H9 (cell line): ENCODE measurements around the gene MRPS18B. TPM values are rescaled to one million over a fixed set of nuclear protein-coding genes. Genes with fewer than 3 reads are reported as not detected.

ENCODE experiments used
- DNase-seq: peaks from one replicate; pipeline ENCODE4 v3.0.0-alpha.2; 2017
- H2AFZ ChIP-seq: one replicate; pipeline ENCODE4 v1.6.1; 2013; ENCODE audit warnings: mild to moderate bottlenecking, low read length, control low read depth, moderate library complexity
- H2AK5ac ChIP-seq: 2 replicates; pipeline ENCODE4 v1.6.1; 2013; ENCODE audit warnings: low read length, control low read depth, mixed read lengths; ENCODE audit not compliant: insufficient read length
- H2BK120ac ChIP-seq: one replicate; pipeline ENCODE4 v1.6.1; 2013; ENCODE audit warnings: low read depth, mild to moderate bottlenecking, low read length, control low read depth, inconsistent platforms; ENCODE audit not compliant: poor library complexity, severe bottlenecking
- H2BK12ac ChIP-seq: 2 replicates; pipeline ENCODE4 v1.6.1; 2013; ENCODE audit warnings: low read length, control low read depth, mixed read lengths, low read depth; ENCODE audit not compliant: insufficient read length
- H2BK15ac ChIP-seq: 2 replicates; pipeline ENCODE4 v1.6.1; 2013; ENCODE audit warnings: low read depth, low read length, control low read depth
- H2BK20ac ChIP-seq: one replicate; pipeline ENCODE4 v1.6.1; 2013; ENCODE audit warnings: low read depth, mild to moderate bottlenecking, low read length, control low read depth, inconsistent platforms; ENCODE audit not compliant: poor library complexity, severe bottlenecking
- H2BK5ac ChIP-seq: 2 replicates; pipeline ENCODE4 v1.6.1; 2013; ENCODE audit warnings: low read length, control low read depth, mixed read lengths; ENCODE audit not compliant: insufficient read length
- H3K14ac ChIP-seq: 2 replicates; pipeline ENCODE4 v1.6.1; 2013; ENCODE audit warnings: low read length, control low read depth; ENCODE audit not compliant: insufficient read depth
- H3K18ac ChIP-seq: 2 replicates; pipeline ENCODE4 v1.6.1; 2013; ENCODE audit warnings: low read depth, mild to moderate bottlenecking, mixed read lengths, low read length, control low read depth; ENCODE audit not compliant: insufficient read length
- H3K23ac ChIP-seq: 2 replicates; pipeline ENCODE4 v1.6.1; 2013; ENCODE audit warnings: low read length, control low read depth, mixed read lengths, low read depth; ENCODE audit not compliant: insufficient read length
- H3K23me2 ChIP-seq: 2 replicates; pipeline ENCODE4 v1.6.1; 2013; ENCODE audit warnings: low read depth, mild to moderate bottlenecking, mixed read lengths, low read length, control low read depth; ENCODE audit not compliant: insufficient read length, poor library complexity, severe bottlenecking
- H3K27ac ChIP-seq: 2 replicates; pipeline ENCODE4 v1.5.1; 2013; ENCODE audit warnings: low read length, control low read depth, mixed read lengths, low read depth; ENCODE audit not compliant: insufficient read length
- H3K27me3 ChIP-seq: 2 replicates; pipeline ENCODE4 v1.6.1; 2013; ENCODE audit warnings: low read length, control low read depth, inconsistent platforms; ENCODE audit not compliant: insufficient read depth
- H3K4ac ChIP-seq: 2 replicates; pipeline ENCODE4 v1.6.1; 2013; ENCODE audit warnings: low read depth, mild to moderate bottlenecking, control low read depth, inconsistent platforms, low read length, moderate library complexity
- H3K4me1 ChIP-seq: 2 replicates; pipeline ENCODE4 v1.6.1; 2013; ENCODE audit warnings: low read length, control low read depth, inconsistent platforms; ENCODE audit not compliant: insufficient read depth
- H3K4me2 ChIP-seq: 2 replicates; pipeline ENCODE4 v1.6.1; 2013; ENCODE audit warnings: low read length, control low read depth, mixed read lengths; ENCODE audit not compliant: insufficient read length, insufficient read depth
- H3K56ac ChIP-seq: 2 replicates; pipeline ENCODE4 v1.6.1; 2013; ENCODE audit warnings: low read depth, mild to moderate bottlenecking, mixed read lengths, low read length, control low read depth; ENCODE audit not compliant: insufficient read length
- H3K79me1 ChIP-seq: 2 replicates; pipeline ENCODE4 v1.6.1; 2013; ENCODE audit warnings: low read depth, mild to moderate bottlenecking, moderate library complexity, low read length, control low read depth, inconsistent platforms; ENCODE audit not compliant: insufficient read depth, poor library complexity, severe bottlenecking
- H3K79me2 ChIP-seq: 2 replicates; pipeline ENCODE4 v1.6.1; 2013; ENCODE audit warnings: low read length, control low read depth, inconsistent platforms; ENCODE audit not compliant: insufficient read depth
- H3K9ac ChIP-seq: 2 replicates; pipeline ENCODE4 v1.6.1; 2013; ENCODE audit warnings: low read length, control low read depth, mixed read lengths; ENCODE audit not compliant: insufficient read length; ENCODE audit errors: extremely low read depth
- H3K9me3 ChIP-seq: one replicate; pipeline ENCODE4 v1.6.1; 2013; ENCODE audit warnings: low read depth, low read length, inconsistent platforms; ENCODE audit not compliant: control insufficient read depth
- H3T11ph ChIP-seq: one replicate; pipeline ENCODE4 v1.6.1; 2013; ENCODE audit warnings: mild to moderate bottlenecking, low read length, control low read depth, inconsistent platforms
- H4K20me1 ChIP-seq: one replicate; pipeline ENCODE4 v1.6.1; 2013; ENCODE audit not compliant: control insufficient read depth, insufficient read length, insufficient read depth
- H4K5ac ChIP-seq: 2 replicates; pipeline ENCODE4 v1.6.1; 2013; ENCODE audit warnings: low read depth, mild to moderate bottlenecking, mixed read lengths, low read length, control low read depth; ENCODE audit not compliant: insufficient read length
- H4K8ac ChIP-seq: replicated peaks from 2 replicates; pipeline ENCODE4 v1.6.1; 2013; ENCODE audit warnings: low read length, control low read depth, mixed read lengths, low read depth; ENCODE audit not compliant: insufficient read length
- H4K91ac ChIP-seq: 2 replicates; pipeline ENCODE4 v1.6.1; 2013; ENCODE audit warnings: low read depth, mild to moderate bottlenecking, moderate library complexity, mixed read lengths, low read length, control low read depth; ENCODE audit not compliant: insufficient read length
- H3K27ac Mint-ChIP-seq, 3 experiments: 2 replicates in 2 of 3; 3 replicates in 1 of 3; pipeline ENCODE4 v1.8.0; 2020 to 2021; ENCODE audit warnings: mixed read lengths in 3 of 3, mild to moderate bottlenecking in 1 of 3, moderate library complexity in 1 of 3
- H3K27me3 Mint-ChIP-seq: 2 replicates; pipeline ENCODE4 v1.8.0; 2021; ENCODE audit warnings: low read depth, mild to moderate bottlenecking, moderate library complexity, mixed read lengths
- H3K36me3 Mint-ChIP-seq, 3 experiments: 2 replicates in 2 of 3; 3 replicates in 1 of 3; pipeline ENCODE4 v1.8.0; 2020 to 2021; ENCODE audit warnings: low read depth in 3 of 3, mixed read lengths in 3 of 3; ENCODE audit not compliant: insufficient read depth in 1 of 3
- H3K4me1 Mint-ChIP-seq, 2 experiments: 2 replicates each; pipeline ENCODE4 v1.8.0; 2020; ENCODE audit warnings: mixed read lengths in 2 of 2
- H3K4me3 Mint-ChIP-seq, 2 experiments: 2 replicates in 1 of 2; 3 replicates in 1 of 2; pipeline ENCODE4 v1.8.0; 2020 to 2021; ENCODE audit warnings: mild to moderate bottlenecking in 2 of 2, mixed read lengths in 2 of 2, moderate library complexity in 1 of 2
- H3K9me3 Mint-ChIP-seq, 2 experiments: 2 replicates in 1 of 2; 3 replicates in 1 of 2; pipeline ENCODE4 v1.8.0; 2020; ENCODE audit warnings: mild to moderate bottlenecking in 2 of 2, mixed read lengths in 2 of 2, moderate library complexity in 1 of 2
- WGBS: extraction: QIAGEN DNeasy Blood & Tissue Kit; methylation state at CpG from one replicate; pipeline ENCODE4 v1.1.7; 2013; ENCODE audit warnings: missing lambda C conversion rate, low lambda C conversion rate, mixed read lengths; ENCODE audit not compliant: insufficient read length; ENCODE audit errors: extremely low coverage; 5-methylcytosine and 5-hydroxymethylcytosine counted together
- total RNA-seq: library from RNA; stranded (reverse); gene quantifications from 2 replicates; pipeline ENCODE4 v1.2.1, GENCODE V29; 2021
- TF ChIP-seq, protein P1 (sequence below): fragments of 200-600 bp; sonication (generic); conservative IDR thresholded peaks from 3 replicates; pipeline ENCODE4 v1.8.0; 2021; ENCODE audit warnings: antibody characterized with exemption, mild to moderate bottlenecking

MRPS18B gene
- total RNA-seq, 1 experiment from 2014 or later: 54.0 TPM

GRCh38 chr6:30583921-30584320 is 33.7 kb upstream of the MRPS18B start:
- H4K8ac ChIP-seq: no peak overlapping the region
- H3K9me3 ChIP-seq: no peaks in the 10 kb centered on the region
- WGBS: no CpG with 5 or more reads among the region's 5 CpGs
- H3K4me1 Mint-ChIP-seq: no peaks in the 10 kb centered on the region
- no peak overlapping the region for H3K27ac Mint-ChIP-seq
- H2BK12ac ChIP-seq: no peak overlapping the region
- peaks cover 74 to 96% (median 95%) of the 10 kb centered on the region in 3 experiments for H3K36me3 Mint-ChIP-seq
- H3K79me2 ChIP-seq: no peaks in the 10 kb centered on the region
- no peak overlapping the region for H3K4me3 Mint-ChIP-seq
- H3K23me2 ChIP-seq: no peaks in the 10 kb centered on the region
- no peak overlapping the region for H3K4me2 ChIP-seq
- H3K56ac ChIP-seq: no peak overlapping the region
- H2AK5ac ChIP-seq: no peak overlapping the region
- H3K27me3 ChIP-seq: no peaks in the 10 kb centered on the region
- H3K9me3 Mint-ChIP-seq: no peaks in the 10 kb centered on the region
- H2BK5ac ChIP-seq: no peak overlapping the region
- no peak overlapping the region for H4K5ac ChIP-seq
- TF ChIP-seq, protein P1, sequence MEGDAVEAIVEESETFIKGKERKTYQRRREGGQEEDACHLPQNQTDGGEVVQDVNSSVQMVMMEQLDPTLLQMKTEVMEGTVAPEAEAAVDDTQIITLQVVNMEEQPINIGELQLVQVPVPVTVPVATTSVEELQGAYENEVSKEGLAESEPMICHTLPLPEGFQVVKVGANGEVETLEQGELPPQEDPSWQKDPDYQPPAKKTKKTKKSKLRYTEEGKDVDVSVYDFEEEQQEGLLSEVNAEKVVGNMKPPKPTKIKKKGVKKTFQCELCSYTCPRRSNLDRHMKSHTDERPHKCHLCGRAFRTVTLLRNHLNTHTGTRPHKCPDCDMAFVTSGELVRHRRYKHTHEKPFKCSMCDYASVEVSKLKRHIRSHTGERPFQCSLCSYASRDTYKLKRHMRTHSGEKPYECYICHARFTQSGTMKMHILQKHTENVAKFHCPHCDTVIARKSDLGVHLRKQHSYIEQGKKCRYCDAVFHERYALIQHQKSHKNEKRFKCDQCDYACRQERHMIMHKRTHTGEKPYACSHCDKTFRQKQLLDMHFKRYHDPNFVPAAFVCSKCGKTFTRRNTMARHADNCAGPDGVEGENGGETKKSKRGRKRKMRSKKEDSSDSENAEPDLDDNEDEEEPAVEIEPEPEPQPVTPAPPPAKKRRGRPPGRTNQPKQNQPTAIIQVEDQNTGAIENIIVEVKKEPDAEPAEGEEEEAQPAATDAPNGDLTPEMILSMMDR: no peak
- H3K4me1 ChIP-seq: no peaks in the 10 kb centered on the region
- no peak overlapping the region for H3K18ac ChIP-seq
- no peaks in the 10 kb centered on the region for H3K27me3 Mint-ChIP-seq
- H4K91ac ChIP-seq: no peak overlapping the region
- no peak overlapping the region for H2AFZ ChIP-seq
- H3K23ac ChIP-seq: no peak overlapping the region
- H3K27ac ChIP-seq: no peak overlapping the region
- no peak overlapping the region for H3K9ac ChIP-seq
- no peaks in the 10 kb centered on the region for H3K79me1 ChIP-seq
- no peak overlapping the region for H3K4ac ChIP-seq
- no peak overlapping the region for H2BK20ac ChIP-seq
- no peak for DNase-seq
- no peak overlapping the region for H2BK120ac ChIP-seq
- H2BK15ac ChIP-seq: no peak overlapping the region
- H4K20me1 ChIP-seq: no peaks in the 10 kb centered on the region
- H3T11ph ChIP-seq: no peak overlapping the region
- H3K14ac ChIP-seq: no peak overlapping the region
